ENCODE results near the gene CPVL.

DNA sequence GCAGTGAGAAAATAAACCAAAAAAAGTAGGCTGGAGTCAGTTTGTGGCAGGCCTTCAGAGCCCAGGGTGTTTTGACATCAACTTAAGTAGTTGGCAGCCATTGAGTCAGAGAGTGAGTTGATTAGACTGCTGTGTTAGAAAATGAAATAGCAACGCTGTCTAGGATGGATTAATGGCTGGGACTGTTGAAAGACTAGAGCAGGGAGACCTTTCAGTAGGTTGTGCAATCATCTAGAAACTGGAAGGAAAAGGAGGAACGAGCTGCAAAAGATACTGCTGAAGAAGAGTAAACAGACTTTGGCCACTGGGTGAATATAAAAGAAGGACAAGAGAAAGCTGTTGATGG is 159.6 kb downstream of the CPVL start:
- TF ChIP-seq, protein P1, sequence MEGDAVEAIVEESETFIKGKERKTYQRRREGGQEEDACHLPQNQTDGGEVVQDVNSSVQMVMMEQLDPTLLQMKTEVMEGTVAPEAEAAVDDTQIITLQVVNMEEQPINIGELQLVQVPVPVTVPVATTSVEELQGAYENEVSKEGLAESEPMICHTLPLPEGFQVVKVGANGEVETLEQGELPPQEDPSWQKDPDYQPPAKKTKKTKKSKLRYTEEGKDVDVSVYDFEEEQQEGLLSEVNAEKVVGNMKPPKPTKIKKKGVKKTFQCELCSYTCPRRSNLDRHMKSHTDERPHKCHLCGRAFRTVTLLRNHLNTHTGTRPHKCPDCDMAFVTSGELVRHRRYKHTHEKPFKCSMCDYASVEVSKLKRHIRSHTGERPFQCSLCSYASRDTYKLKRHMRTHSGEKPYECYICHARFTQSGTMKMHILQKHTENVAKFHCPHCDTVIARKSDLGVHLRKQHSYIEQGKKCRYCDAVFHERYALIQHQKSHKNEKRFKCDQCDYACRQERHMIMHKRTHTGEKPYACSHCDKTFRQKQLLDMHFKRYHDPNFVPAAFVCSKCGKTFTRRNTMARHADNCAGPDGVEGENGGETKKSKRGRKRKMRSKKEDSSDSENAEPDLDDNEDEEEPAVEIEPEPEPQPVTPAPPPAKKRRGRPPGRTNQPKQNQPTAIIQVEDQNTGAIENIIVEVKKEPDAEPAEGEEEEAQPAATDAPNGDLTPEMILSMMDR (IDR thresholded peaks at IDR 0.05) = no peak
- TF ChIP-seq ZFX (IDR thresholded peaks at IDR 0.05; ENCODE audit: borderline replicate concordance) = no peak
